ENCODE measurements around the gene UBR2.
"Not testable (repeated sequence)": the region's sequence is repeated elsewhere in the genome, so short reads cannot be mapped to it uniquely, and the experiment has no call there.

UBR2 gene

GRCh38 chr6:42715871-42716270, 152.0 kb downstream of the UBR2 start:
- no peaks in the 10 kb centered on the region for H3K27me3 ChIP-seq (ENCODE audit: control insufficient read depth, insufficient read depth, low read length)
- H3K4me2 ChIP-seq (ENCODE audit: low read length), result no peak overlapping the region
- no peaks in the 10 kb centered on the region for H3K9me3 ChIP-seq (replicated peaks; ENCODE audit: low read length)
- H3K36me3 ChIP-seq (ENCODE audit: insufficient read depth, low read length), result no peaks in the 10 kb centered on the region
- H3K4me1 ChIP-seq (ENCODE audit: control insufficient read depth, insufficient read depth, low read length), result peaks cover 14% of the 10 kb centered on the region
- H3K4me3 ChIP-seq (ENCODE audit: low read length), result no peak overlapping the region
- H3K9ac ChIP-seq (ENCODE audit: low read depth, low read length), result no peak overlapping the region

- Histone ChIP-seq H3K27me3 (ENCODE audit: control insufficient read depth, insufficient read depth, low read length) (no peaks in the 10 kb centered on the region), H3K4me2 (ENCODE audit: low read length) (no peak overlapping the region)
Observed at GRCh38 chr6:42720739-42721138, 156.9 kb downstream of the UBR2 start.

GRCh38 chr6:42722497-42722896, 158.7 kb downstream of the UBR2 start, which contains the start of gene PRPH2:
PRPH2 (minus strand) TSS chr6:42722597; CDS start chr6:42722334, 263 bp downstream.
- no peak within 1 kb of the TSS for H3K9ac ChIP-seq (ENCODE audit: low read depth, low read length)
- H3K4me3 ChIP-seq (ENCODE audit: low read length), result no peak within 1 kb of the TSS
- H3K36me3 ChIP-seq (ENCODE audit: insufficient read depth, low read length), result no peaks in the 10 kb centered on the region
- no peaks in the 10 kb centered on the region for H3K9me3 ChIP-seq (replicated peaks; ENCODE audit: low read length)
- H3K4me1 ChIP-seq (ENCODE audit: control insufficient read depth, insufficient read depth, low read length), result peaks cover 25% of the 10 kb centered on the region
- H3K27me3 ChIP-seq (ENCODE audit: control insufficient read depth, insufficient read depth, low read length), result no peaks in the 10 kb centered on the region
- no peak within 1 kb of the TSS for H3K4me2 ChIP-seq (ENCODE audit: low read length)

More at GRCh38 chr6:42720739-42721138, 156.9 kb downstream of the UBR2 start:
- no peaks in the 10 kb centered on the region for H3K9me3 ChIP-seq (replicated peaks; ENCODE audit: low read length)
- no peaks in the 10 kb centered on the region for H3K36me3 ChIP-seq (ENCODE audit: insufficient read depth, low read length)
- H3K4me3 ChIP-seq (ENCODE audit: low read length), result no peak overlapping the region
- H3K4me1 ChIP-seq (ENCODE audit: control insufficient read depth, insufficient read depth, low read length), result peaks cover 9% of the 10 kb centered on the region
- no peak overlapping the region for H3K9ac ChIP-seq (ENCODE audit: low read depth, low read length)

GRCh38 chr6:42724825-42725224, 161.0 kb downstream of the UBR2 start:
- Histone ChIP-seq H3K36me3 (ENCODE audit: insufficient read depth, low read length) (no peaks in the 10 kb centered on the region), H3K9ac (ENCODE audit: low read depth, low read length) (no peak overlapping the region), H3K4me1 (ENCODE audit: control insufficient read depth, insufficient read depth, low read length) (peaks cover 25% of the 10 kb centered on the region), H3K27me3 (ENCODE audit: control insufficient read depth, insufficient read depth, low read length) (no peaks in the 10 kb centered on the region), H3K4me2 (ENCODE audit: low read length) (no peak overlapping the region), H3K4me3 (ENCODE audit: low read length) (no peak overlapping the region), H3K9me3 (replicated peaks; ENCODE audit: low read length) (no peaks in the 10 kb centered on the region)

GRCh38 chr6:42726026-42726425, 162.2 kb downstream of the UBR2 start:
- peak overlapping the region; percentile 76 for H3K4me2 ChIP-seq (ENCODE audit: low read length)
- no peaks in the 10 kb centered on the region for H3K9me3 ChIP-seq (replicated peaks; ENCODE audit: low read length)
- H3K4me1 ChIP-seq (ENCODE audit: control insufficient read depth, insufficient read depth, low read length), result peaks cover 17% of the 10 kb centered on the region
- no peaks in the 10 kb centered on the region for H3K27me3 ChIP-seq (ENCODE audit: control insufficient read depth, insufficient read depth, low read length)
- H3K9ac ChIP-seq (ENCODE audit: low read depth, low read length), result peak overlapping the region; percentile 61
- H3K4me3 ChIP-seq (ENCODE audit: low read length), result peak overlapping the region; percentile 56
- no peaks in the 10 kb centered on the region for H3K36me3 ChIP-seq (ENCODE audit: insufficient read depth, low read length)

GRCh38 chr6:42726485-42727086, 162.8 kb downstream of the UBR2 start:
- Histone ChIP-seq H3K9ac (ENCODE audit: low read depth, low read length) (peak overlapping the region; percentile 61), H3K27me3 (ENCODE audit: control insufficient read depth, insufficient read depth, low read length) (no peaks in the 10 kb centered on the region), H3K9me3 (replicated peaks; ENCODE audit: low read length) (no peaks in the 10 kb centered on the region), H3K4me2 (ENCODE audit: low read length) (peak overlapping the region; percentile 76), H3K4me1 (ENCODE audit: control insufficient read depth, insufficient read depth, low read length) (peaks cover 16% of the 10 kb centered on the region), H3K36me3 (ENCODE audit: insufficient read depth, low read length) (no peaks in the 10 kb centered on the region), H3K4me3 (ENCODE audit: low read length) (peak overlapping the region; percentile 56)

- Histone ChIP-seq H3K9me3 (replicated peaks; ENCODE audit: low read length) (no peaks in the 10 kb centered on the region), H3K9ac (ENCODE audit: low read depth, low read length) (peak overlapping the region; percentile 61), H3K27me3 (ENCODE audit: control insufficient read depth, insufficient read depth, low read length) (no peaks in the 10 kb centered on the region), H3K4me1 (ENCODE audit: control insufficient read depth, insufficient read depth, low read length) (peaks cover 16% of the 10 kb centered on the region), H3K36me3 (ENCODE audit: insufficient read depth, low read length) (no peaks in the 10 kb centered on the region), H3K4me2 (ENCODE audit: low read length) (peak overlapping the region; percentile 76), H3K4me3 (ENCODE audit: low read length) (peak overlapping the region; percentile 56)
Observed at GRCh38 chr6:42727087-42727611, 163.3 kb downstream of the UBR2 start.

- Histone ChIP-seq H3K9ac (ENCODE audit: low read depth, low read length) (peak overlapping the region; percentile 61), H3K36me3 (ENCODE audit: insufficient read depth, low read length) (no peaks in the 10 kb centered on the region), H3K4me2 (ENCODE audit: low read length) (peak overlapping the region; percentile 76), H3K4me1 (ENCODE audit: control insufficient read depth, insufficient read depth, low read length) (peaks cover 16% of the 10 kb centered on the region), H3K27me3 (ENCODE audit: control insufficient read depth, insufficient read depth, low read length) (no peaks in the 10 kb centered on the region), H3K9me3 (replicated peaks; ENCODE audit: low read length) (no peaks in the 10 kb centered on the region), H3K4me3 (ENCODE audit: low read length) (peak overlapping the region; percentile 56)
Observed at GRCh38 chr6:42727627-42728026, 163.8 kb downstream of the UBR2 start.

GRCh38 chr6:42729731-42730130, 165.9 kb downstream of the UBR2 start:
- H3K36me3 ChIP-seq (ENCODE audit: insufficient read depth, low read length), result no peaks in the 10 kb centered on the region
- H3K9ac ChIP-seq (ENCODE audit: low read depth, low read length), result no peak overlapping the region
- no peaks in the 10 kb centered on the region for H3K27me3 ChIP-seq (ENCODE audit: control insufficient read depth, insufficient read depth, low read length)
- no peak overlapping the region for H3K4me2 ChIP-seq (ENCODE audit: low read length)
- peaks cover 16% of the 10 kb centered on the region for H3K4me1 ChIP-seq (ENCODE audit: control insufficient read depth, insufficient read depth, low read length)
- no peak overlapping the region for H3K4me3 ChIP-seq (ENCODE audit: low read length)
- no peaks in the 10 kb centered on the region for H3K9me3 ChIP-seq (replicated peaks; ENCODE audit: low read length)

- not testable (repeated sequence) for H3K27me3 ChIP-seq (ENCODE audit: control insufficient read depth, insufficient read depth, low read length); H3K4me2 ChIP-seq (ENCODE audit: low read length); H3K36me3 ChIP-seq (ENCODE audit: insufficient read depth, low read length); H3K4me1 ChIP-seq (ENCODE audit: control insufficient read depth, insufficient read depth, low read length); H3K4me3 ChIP-seq (ENCODE audit: low read length); H3K9ac ChIP-seq (ENCODE audit: low read depth, low read length); H3K9me3 ChIP-seq (replicated peaks; ENCODE audit: low read length)
Observed at GRCh38 chr6:42733867-42734481, 170.1 kb downstream of the UBR2 start.

GRCh38 chr6:42735976-42736375, 172.1 kb downstream of the UBR2 start:
- no peaks in the 10 kb centered on the region for H3K36me3 ChIP-seq (ENCODE audit: insufficient read depth, low read length)
- no peak overlapping the region for H3K4me3 ChIP-seq (ENCODE audit: low read length)
- no peaks in the 10 kb centered on the region for H3K4me1 ChIP-seq (ENCODE audit: control insufficient read depth, insufficient read depth, low read length)
- H3K9ac ChIP-seq (ENCODE audit: low read depth, low read length), result no peak overlapping the region
- no peaks in the 10 kb centered on the region for H3K9me3 ChIP-seq (replicated peaks; ENCODE audit: low read length)
- H3K27me3 ChIP-seq (ENCODE audit: control insufficient read depth, insufficient read depth, low read length), result peaks cover 4% of the 10 kb centered on the region
- H3K4me2 ChIP-seq (ENCODE audit: low read length), result no peak overlapping the region

- H3K9ac ChIP-seq (ENCODE audit: low read depth, low read length), result no peak overlapping the region
- no peak overlapping the region for H3K4me2 ChIP-seq (ENCODE audit: low read length)
- H3K9me3 ChIP-seq (replicated peaks; ENCODE audit: low read length), result no peaks in the 10 kb centered on the region
- H3K27me3 ChIP-seq (ENCODE audit: control insufficient read depth, insufficient read depth, low read length), result peaks cover 4% of the 10 kb centered on the region
- peaks cover 8% of the 10 kb centered on the region for H3K4me1 ChIP-seq (ENCODE audit: control insufficient read depth, insufficient read depth, low read length)
- no peak overlapping the region for H3K4me3 ChIP-seq (ENCODE audit: low read length)
- H3K36me3 ChIP-seq (ENCODE audit: insufficient read depth, low read length), result no peaks in the 10 kb centered on the region
Observed at GRCh38 chr6:42740725-42741124, 176.9 kb downstream of the UBR2 start.
